HepG2 (cell line): ENCODE measurements around the gene TBKBP1. TPM values are rescaled to one million over a fixed set of nuclear protein-coding genes. Genes with fewer than 3 reads are reported as not detected.

Experiments used
- EEA1 ChIP-seq: sonication (generic); formaldehyde crosslinking; IDR thresholded peaks from 2 replicates; pipeline ENCODE4 v1.5.1; 2020; ENCODE audit warnings: mild to moderate bottlenecking, missing genetic modification reagents, borderline replicate concordance
- HDAC1 ChIP-seq: sonication (generic); formaldehyde crosslinking; IDR thresholded peaks from 2 replicates; pipeline ENCODE4 v1.5.1; 2020; ENCODE audit warnings: mild to moderate bottlenecking, missing genetic modification reagents
- RNF2 ChIP-seq: fragments of 450-650 bp; conservative IDR thresholded peaks from 2 replicates; pipeline ENCODE4 v1.6.1; 2016; ENCODE audit warnings: low read depth
- ZBTB7B ChIP-seq: sonication (generic); formaldehyde crosslinking; IDR thresholded peaks from 2 replicates; pipeline ENCODE4 v1.4.0; 2020; ENCODE audit warnings: missing genetic modification reagents
- ZNF12 ChIP-seq: sonication (generic); formaldehyde crosslinking; IDR thresholded peaks from 2 replicates; pipeline ENCODE4 v1.5.0; 2020; ENCODE audit warnings: missing genetic modification reagents
- ZNF260 ChIP-seq: sonication (generic); formaldehyde crosslinking; IDR thresholded peaks from 2 replicates; pipeline ENCODE4 v1.4.0; 2020; ENCODE audit warnings: missing genetic modification reagents, low read depth, mild to moderate bottlenecking, borderline replicate concordance
- ZNF326 ChIP-seq: sonication (generic); formaldehyde crosslinking; IDR thresholded peaks from 2 replicates; pipeline ENCODE4 v1.4.0; 2020; ENCODE audit warnings: missing genetic modification reagents, borderline replicate concordance
- ZNF484 ChIP-seq: sonication (generic); formaldehyde crosslinking; IDR thresholded peaks from 2 replicates; pipeline ENCODE4 v1.5.1; 2020; ENCODE audit warnings: mild to moderate bottlenecking, low read depth, missing genetic modification reagents, borderline replicate concordance
- ZNF672 ChIP-seq: sonication (generic); formaldehyde crosslinking; IDR thresholded peaks from 2 replicates; pipeline ENCODE4 v1.8.1; 2022; ENCODE audit warnings: missing genetic modification reagents
- ZNF781 ChIP-seq: sonication (generic); formaldehyde crosslinking; IDR thresholded peaks from 2 replicates; pipeline ENCODE4 v1.5.1; 2020; ENCODE audit warnings: borderline replicate concordance, mild to moderate bottlenecking, missing genetic modification reagents; ENCODE audit errors: not compliant biosample characterization
- polyA plus RNA-seq, 8 experiments: library from polyadenylated mRNA; depleted of rRNA in 3 of 8; stranded (reverse) in 7 of 8; unstranded in 1 of 8; fragments of >200 nt; fragmentation: Illumina TruSeq in 4 of 8; extraction: Trizol in 4 of 8; gene quantifications; 2 replicates each; pipeline versions ENCODE4 v1.2.1 to v1.2.3, GENCODE V29; 2011 to 2016; ENCODE audit warnings: low read depth in 4 of 8, missing spikeins in 1 of 8, mixed read lengths in 1 of 8; ENCODE audit not compliant: insufficient read depth in 1 of 8
- total RNA-seq, 5 experiments: library from RNA; depleted of rRNA; stranded (reverse); fragments of >200 nt; fragmentation: Illumina TruSeq; extraction: Trizol; gene quantifications; 2 replicates each; pipeline ENCODE4 v1.2.3, GENCODE V29; 2016; ENCODE audit warnings: low read depth in 1 of 5
- TF ChIP-seq, protein P1 (sequence below): IDR thresholded peaks from 2 replicates; pipeline ENCODE4 v1.4.0; 2020; ENCODE audit warnings: mild to moderate bottlenecking, missing genetic modification reagents
- TF ChIP-seq, protein P2 (sequence below): sonication (generic); formaldehyde crosslinking; IDR thresholded peaks from 2 replicates; pipeline ENCODE4 v1.5.1; 2020; ENCODE audit warnings: missing genetic modification reagents, mild to moderate bottlenecking, borderline replicate concordance

Gene TBKBP1
- total and polyA plus RNA-seq, 2 of the 13 experiments (the other 11 are each of a cell fraction or from before 2014, with no cell fraction given), result 2.6 to 7.0 TPM

DNA sequence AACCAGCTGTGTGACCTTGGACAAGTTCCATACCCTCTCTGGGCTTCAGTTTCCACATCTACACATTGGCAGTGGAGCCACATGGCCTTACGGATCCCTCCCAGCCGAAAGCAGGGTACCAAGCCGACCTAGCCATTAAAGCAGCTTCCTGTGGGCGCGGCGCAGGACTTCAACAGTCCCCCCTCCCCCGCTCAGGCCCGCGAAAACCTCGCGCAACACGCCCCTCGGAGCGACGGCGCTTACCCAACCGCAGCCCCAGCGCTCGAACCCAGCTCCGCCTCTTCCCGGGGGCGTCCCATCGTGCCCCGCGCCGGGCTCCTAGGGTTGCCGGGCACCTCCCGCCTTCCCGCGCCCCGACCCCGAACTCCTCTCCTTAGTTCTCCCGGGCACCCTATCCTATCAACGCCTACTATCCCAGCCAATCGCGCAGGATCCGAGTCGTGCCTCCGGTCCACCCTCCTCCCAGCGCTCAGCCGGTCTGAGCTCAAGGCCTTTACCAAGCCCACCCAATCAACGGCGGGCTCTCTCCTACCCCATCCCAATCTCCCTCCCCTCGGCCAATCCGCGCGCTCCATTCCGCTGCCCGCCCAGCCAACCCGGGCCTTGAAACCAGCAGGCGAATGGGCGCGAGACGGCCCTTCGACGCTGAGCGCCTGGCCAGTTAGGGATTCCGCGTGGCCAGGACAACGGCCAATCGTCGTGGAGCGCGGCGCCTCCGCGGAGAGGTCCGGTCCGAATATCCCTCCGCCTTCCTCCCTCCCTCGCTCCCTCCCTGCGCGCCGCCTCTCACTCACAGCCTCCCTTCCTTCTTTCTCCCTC, 44.6 kb upstream of the TBKBP1 start, which contains the start of gene KPNB1 (continued):
- TF ChIP-seq, protein P1, sequence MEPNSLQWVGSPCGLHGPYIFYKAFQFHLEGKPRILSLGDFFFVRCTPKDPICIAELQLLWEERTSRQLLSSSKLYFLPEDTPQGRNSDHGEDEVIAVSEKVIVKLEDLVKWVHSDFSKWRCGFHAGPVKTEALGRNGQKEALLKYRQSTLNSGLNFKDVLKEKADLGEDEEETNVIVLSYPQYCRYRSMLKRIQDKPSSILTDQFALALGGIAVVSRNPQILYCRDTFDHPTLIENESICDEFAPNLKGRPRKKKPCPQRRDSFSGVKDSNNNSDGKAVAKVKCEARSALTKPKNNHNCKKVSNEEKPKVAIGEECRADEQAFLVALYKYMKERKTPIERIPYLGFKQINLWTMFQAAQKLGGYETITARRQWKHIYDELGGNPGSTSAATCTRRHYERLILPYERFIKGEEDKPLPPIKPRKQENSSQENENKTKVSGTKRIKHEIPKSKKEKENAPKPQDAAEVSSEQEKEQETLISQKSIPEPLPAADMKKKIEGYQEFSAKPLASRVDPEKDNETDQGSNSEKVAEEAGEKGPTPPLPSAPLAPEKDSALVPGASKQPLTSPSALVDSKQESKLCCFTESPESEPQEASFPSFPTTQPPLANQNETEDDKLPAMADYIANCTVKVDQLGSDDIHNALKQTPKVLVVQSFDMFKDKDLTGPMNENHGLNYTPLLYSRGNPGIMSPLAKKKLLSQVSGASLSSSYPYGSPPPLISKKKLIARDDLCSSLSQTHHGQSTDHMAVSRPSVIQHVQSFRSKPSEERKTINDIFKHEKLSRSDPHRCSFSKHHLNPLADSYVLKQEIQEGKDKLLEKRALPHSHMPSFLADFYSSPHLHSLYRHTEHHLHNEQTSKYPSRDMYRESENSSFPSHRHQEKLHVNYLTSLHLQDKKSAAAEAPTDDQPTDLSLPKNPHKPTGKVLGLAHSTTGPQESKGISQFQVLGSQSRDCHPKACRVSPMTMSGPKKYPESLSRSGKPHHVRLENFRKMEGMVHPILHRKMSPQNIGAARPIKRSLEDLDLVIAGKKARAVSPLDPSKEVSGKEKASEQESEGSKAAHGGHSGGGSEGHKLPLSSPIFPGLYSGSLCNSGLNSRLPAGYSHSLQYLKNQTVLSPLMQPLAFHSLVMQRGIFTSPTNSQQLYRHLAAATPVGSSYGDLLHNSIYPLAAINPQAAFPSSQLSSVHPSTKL (CRISPR knock-in tag), result peak; percentile 59
- TF ChIP-seq ZNF12 (CRISPR knock-in tag) (peak; percentile 57), ZNF326 (CRISPR knock-in tag) (no peak), ZNF781 (peak; percentile 45), EEA1 (CRISPR knock-in tag) (peak; percentile 97; the same call in 1 of the 2 replicates), ZBTB7B (CRISPR knock-in tag) (no peak; the same call in 1 of the 2 replicates), ZNF484 (CRISPR knock-in tag) (no peak), ZNF672 (no peak), HDAC1 (CRISPR knock-in tag) (peak; percentile 83), ZNF260 (no peak), RNF2 (peak; percentile 98)
- TF ChIP-seq, protein P2, sequence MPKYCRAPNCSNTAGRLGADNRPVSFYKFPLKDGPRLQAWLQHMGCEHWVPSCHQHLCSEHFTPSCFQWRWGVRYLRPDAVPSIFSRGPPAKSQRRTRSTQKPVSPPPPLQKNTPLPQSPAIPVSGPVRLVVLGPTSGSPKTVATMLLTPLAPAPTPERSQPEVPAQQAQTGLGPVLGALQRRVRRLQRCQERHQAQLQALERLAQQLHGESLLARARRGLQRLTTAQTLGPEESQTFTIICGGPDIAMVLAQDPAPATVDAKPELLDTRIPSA, result no peak
- TF ChIP-seq, all 625 proteins: peak for 446
